Heart right ventricle (tissue), 16 donors: ENCODE measurements around the gene LGR4. TPM values are rescaled to one million over a fixed set of nuclear protein-coding genes. Genes with fewer than 3 reads are reported as not detected.

Experiments
- ATAC-seq, 8 donors: fragments of 200-7000 bp; cut with Tn5 transposase; one replicate each; pipeline ENCODE4 v1.9.1; 2020; ENCODE audit warnings: mild to moderate bottlenecking in 8 of 8, moderate library complexity in 8 of 8, moderate number of reproducible peaks in 1 of 8
- DNase-seq, 2 donors: peaks; one replicate each; pipeline ENCODE4 v3.0.0-alpha.2; 2020
- H3K27ac ChIP-seq, 10 donors: fragments of 200-600 bp; sonication (generic) in 2 of 10; one replicate each; pipeline versions ENCODE4 v1.5.0 to v1.8.0; 2020 to 2022; ENCODE audit warnings: mild to moderate bottlenecking in 3 of 10
- H3K27me3 ChIP-seq, 7 donors: fragments of 200-600 bp; one replicate each; pipeline ENCODE4 v1.8.0; 2021 to 2022; ENCODE audit warnings: mild to moderate bottlenecking in 2 of 7
- H3K36me3 ChIP-seq, 9 donors: fragments of 200-600 bp; sonication (generic) in 1 of 9; one replicate each; pipeline versions ENCODE4 v1.5.0 to v1.8.0; 2020 to 2022; ENCODE audit warnings: mild to moderate bottlenecking in 2 of 9
- H3K4me1 ChIP-seq, 9 donors: fragments of 200-600 bp; sonication (generic) in 1 of 9; one replicate each; pipeline versions ENCODE4 v1.5.0 to v1.8.0; 2020 to 2022; ENCODE audit warnings: mild to moderate bottlenecking in 4 of 9
- H3K4me3 ChIP-seq, 10 donors: fragments of 200-600 bp; sonication (generic) in 2 of 10; one replicate each; pipeline versions ENCODE4 v1.5.0 to v1.8.0; 2020 to 2022; ENCODE audit warnings: mild to moderate bottlenecking in 7 of 10, moderate library complexity in 2 of 10
- H3K9me3 ChIP-seq, 11 donors: fragments of 200-600 bp in 10 of 11; sonication (generic) in 2 of 11; one replicate each; pipeline versions ENCODE4 v1.5.0 to v1.8.0; 2013 to 2022; ENCODE audit warnings: mild to moderate bottlenecking in 2 of 11, control low read depth in 1 of 11, moderate library complexity in 1 of 11
- CTCF ChIP-seq, 9 donors: fragments of 200-600 bp; sonication (generic) in 2 of 9; IDR thresholded peaks; one replicate each; pipeline versions ENCODE4 v1.5.0 to v1.8.0; 2021 to 2022; ENCODE audit warnings: antibody characterized with exemption in 9 of 9, mild to moderate bottlenecking in 5 of 9, moderate library complexity in 1 of 9
- WGBS, 2 donors: extraction: QIAGEN DNeasy Blood & Tissue Kit; methylation state at CpG; one replicate each; pipeline ENCODE4 v1.1.7; 2013; ENCODE audit warnings: inconsistent platforms in 1 of 2; 5-methylcytosine and 5-hydroxymethylcytosine counted together
- intact Hi-C, 10 donors: fragments of 100-400 bp; cut with DNase I; formaldehyde crosslinking; loops; one replicate each; pipeline versions ENCODE4 v1.11.1 to v1.14.2; 2022
- polyA plus RNA-seq, 2 donors: library from polyadenylated mRNA; stranded (reverse); fragments of 200-250 nt; gene quantifications; one replicate each; pipeline ENCODE4 v1.2.3, GENCODE V29; 2013
- total RNA-seq, 10 donors: library from RNA; stranded (reverse); fragmentation: NEBNext Ultra II Directional in 3 of 10; extraction: Animal tissue kit (Norgen Biotek cat#: 25700) in 3 of 10; gene quantifications; one replicate each; pipeline versions ENCODE4 v1.2.1 to v1.2.4, GENCODE V29; 2021 to 2023
- donor health status: Arrhythmogenic right ventricular cardiomyopathy.
- donor health status: ischemic (EF 13 %, LVEDD 7.1; RV severe dilation, severe dysfunction).
- donor health status: healthy with polysubstance abuse.
- donor health status: DM: no; HTN: yes; CAD: no.
- donor health status: DM: no; HTN: no; CAD: no.
- donor health status: ischemic (EF 25% LVEDD 6.9; RV normal size, moderate dysfunction).
- donor health status: ischemic (EF 25% LVEDD 5.7; RV mildly dilated, moderate dysfunction).
- donor health status: healthy.
- donor health status: DM: yes; HTN: yes; CAD: no.
- donor health status: Ischemic cardiomyopathy.
- donor health status: ischemic (EF 35%, LVEDD 5.7; RV mildly dilated, moderate dysfunction).
- donor health status: nonischemic (EF 11% LVEDD 7.7; RV severe dilation, severe dysfunction).
- donor health status: DM: yes; HTN: yes; CAD: no.
- donor health status: PGD.
- donor health status: ischemic (EF 29% LVEDD 5.4; RV normal size, mild dysfunction).
- donor health status: nonischemic (EF 23%, LVEDD 6.1; RV moderate dilation, normal function).

Gene LGR4
- total and polyA plus RNA-seq, 12 donors = 6.0 to 41.0 (median 21.7) TPM

GRCh38 chr11:27388869-27389268 is 83.7 kb downstream of the LGR4 start:
- H3K4me3 ChIP-seq = no peak overlapping the region
- H3K27me3 ChIP-seq = no peaks in the 10 kb centered on the region
- H3K27ac ChIP-seq = no peak overlapping the region
- intact Hi-C loops = loop anchor here in 1 of 10 donors (10.0 kb wide), 1 partner anchor 86 kb away; the partner anchor contains the start of gene LGR4
- H3K4me1 ChIP-seq = peaks cover 0 to 44% (median 16%) of the 10 kb centered on the region in 9 donors
- 68 to 76% methylated on average over 1 of the region's 1 CpG for WGBS, 2 donors
- H3K36me3 ChIP-seq = peaks cover 0 to 11% (median 0%) of the 10 kb centered on the region in 9 donors
- DNase-seq (no peak), ATAC-seq (no peak)
- no peaks in the 10 kb centered on the region for H3K9me3 ChIP-seq
- TF ChIP-seq CTCF (IDR thresholded peaks at IDR 0.05) = no peak

GRCh38 chr11:27388001-27388400 is 84.6 kb downstream of the LGR4 start:
- intact Hi-C loops = loop anchor here in 1 of 10 donors (10.0 kb wide), 1 partner anchor 87 kb away; the partner anchor contains the start of gene LGR4
- no peak overlapping the region for H3K27ac ChIP-seq
- WGBS, 2 donors = 40 to 67% methylated on average over 2 of the region's 2 CpGs
- peaks cover 0 to 45% (median 16%) of the 10 kb centered on the region in 9 donors for H3K4me1 ChIP-seq
- ATAC-seq (no peak), DNase-seq (no peak)
- H3K9me3 ChIP-seq = no peaks in the 10 kb centered on the region
- no peak for TF ChIP-seq CTCF (IDR thresholded peaks at IDR 0.05)
- H3K36me3 ChIP-seq = peaks cover 0 to 18% (median 0%) of the 10 kb centered on the region in 9 donors
- H3K4me3 ChIP-seq = no peak overlapping the region
- H3K27me3 ChIP-seq = no peaks in the 10 kb centered on the region

- ATAC-seq = no peak
- H3K9me3 ChIP-seq = no peaks in the 10 kb centered on the region
- peaks cover 0 to 38% (median 12%) of the 10 kb centered on the region in 9 donors for H3K4me1 ChIP-seq
- no peak overlapping the region for H3K4me3 ChIP-seq
- no peaks in the 10 kb centered on the region for H3K27me3 ChIP-seq
- H3K27ac ChIP-seq = no peak overlapping the region
- H3K36me3 ChIP-seq = peaks cover 0 to 23% (median 0%) of the 10 kb centered on the region in 9 donors
- DNase-seq = no peak
- TF ChIP-seq CTCF (IDR thresholded peaks at IDR 0.05) = no peak
- intact Hi-C loops = loop anchor here in 1 of 10 donors (10.0 kb wide), 1 partner anchor 87 kb away; the partner anchor contains the start of gene LGR4
- WGBS, 2 donors = 40 to 51% methylated on average over 2 of the region's 2 CpGs
These were observed 85.2 kb downstream of the LGR4 start for GRCh38 chr11:27387362-27387761.

- Histone ChIP-seq H3K36me3 (peaks cover 0 to 34% (median 0%) of the 10 kb centered on the region in 9 donors), H3K4me1 (peaks cover 0 to 28% (median 2%) of the 10 kb centered on the region in 9 donors), H3K9me3 (no peaks in the 10 kb centered on the region), H3K27ac (no peak overlapping the region), H3K27me3 (no peaks in the 10 kb centered on the region), H3K4me3 (no peak overlapping the region)
- 72 to 77% methylated on average over 4 of the region's 4 CpGs for WGBS, 2 donors
- intact Hi-C loops = loop anchor here in 1 of 10 donors (10.0 kb wide), 1 partner anchor 88 kb away; the partner anchor contains the start of gene LGR4
- no peak for ATAC-seq
- TF ChIP-seq CTCF (IDR thresholded peaks at IDR 0.05) = no peak
- no peak for DNase-seq
These were observed 86.3 kb downstream of the LGR4 start for GRCh38 chr11:27386181-27386845.
